GM18909 (cell line): ENCODE results near the gene ACSS3.
"Not testable (repeated sequence)": the region's sequence is repeated elsewhere in the genome, so short reads cannot be mapped to it uniquely, and the experiment has no call there.

Experiments
- ATAC-seq: cut with Tn5 transposase; IDR thresholded peaks from one replicate; pipeline ENCODE4 v1.9.1; 2021; ENCODE audit warnings: mild to moderate bottlenecking; ENCODE audit not compliant: unreplicated experiment, poor library complexity

ACSS3 gene

GRCh38 chr12:81077686-81078441 lies at the start of gene ACSS3:
TSS of gene ACSS3 (plus strand) at chr12:81078079. CDS start at chr12:81078121, 42 bp downstream.
- ATAC-seq: no peak

- ATAC-seq: no peak
Observed at GRCh38 chr12:81034926-81035325, 43.0 kb upstream of the ACSS3 start.

GRCh38 chr12:81039231-81039630 lies 38.6 kb upstream of the ACSS3 start:
- ATAC-seq: no peak

- ATAC-seq: no peak
Observed at GRCh38 chr12:81043979-81044740, 33.7 kb upstream of the ACSS3 start.

- ATAC-seq: not testable (repeated sequence)
Observed at GRCh38 chr12:81064971-81065370, 12.9 kb upstream of the ACSS3 start.

- ATAC-seq: no peak
Observed at GRCh38 chr12:81070846-81071245, 7.0 kb upstream of the ACSS3 start.

GRCh38 chr12:81075539-81075938 lies 2.3 kb upstream of the ACSS3 start:
- ATAC-seq: no peak

- no peak for ATAC-seq
Observed at GRCh38 chr12:81077329-81077685, 572 bp upstream of the ACSS3 start.

- no peak for ATAC-seq
Observed at GRCh38 chr12:81078469-81079196, 754 bp downstream of the ACSS3 start.

- no peak for ATAC-seq
Observed at GRCh38 chr12:81079280-81080076, 1.6 kb downstream of the ACSS3 start.

- no peak for ATAC-seq
Observed at GRCh38 chr12:81080431-81080983, 2.6 kb downstream of the ACSS3 start.

- ATAC-seq: no peak
Observed at GRCh38 chr12:81081726-81082125, 3.8 kb downstream of the ACSS3 start.

GRCh38 chr12:81083018-81083417 lies 5.1 kb downstream of the ACSS3 start:
- ATAC-seq: no peak

- no peak for ATAC-seq
Observed at GRCh38 chr12:81083906-81084513, 6.1 kb downstream of the ACSS3 start.

- ATAC-seq: no peak
Observed at GRCh38 chr12:81084811-81085350, 7.0 kb downstream of the ACSS3 start.

GRCh38 chr12:81085832-81086231 lies 8.0 kb downstream of the ACSS3 start:
- ATAC-seq: no peak

GRCh38 chr12:81086342-81086741 lies 8.5 kb downstream of the ACSS3 start:
- no peak for ATAC-seq

GRCh38 chr12:81088221-81088620 lies 10.3 kb downstream of the ACSS3 start:
- ATAC-seq: no peak

GRCh38 chr12:81089412-81089811 lies 11.5 kb downstream of the ACSS3 start:
- ATAC-seq: no peak
